ENCODE results near the gene CLIC5.
A peak's percentile ranks its signal among the peaks of the same experiment; 100 is the strongest.

CLIC5 gene

DNA sequence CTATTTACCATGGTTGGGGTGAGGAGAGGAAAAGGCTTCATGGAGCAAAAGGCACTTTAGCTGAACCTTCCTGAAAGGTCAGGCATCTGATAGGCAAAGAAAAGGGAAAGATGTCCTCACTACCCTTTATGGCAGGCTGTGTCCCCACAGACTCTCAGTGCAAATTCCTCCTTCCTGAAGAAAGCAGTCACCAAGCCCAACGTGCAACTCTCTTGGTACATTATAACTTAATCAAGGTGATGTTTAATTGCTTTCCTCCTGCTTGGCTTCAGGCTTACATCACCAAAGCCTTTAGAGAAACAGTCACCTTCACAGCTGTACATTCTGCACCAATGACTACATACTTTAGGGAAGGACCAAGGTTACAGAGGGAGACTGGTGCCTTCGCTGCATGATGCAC, 2.1 kb upstream of the CLIC5 start:
- Histone ChIP-seq H3K79me1 (ENCODE audit: low read length) (no peaks in the 10 kb centered on the region), H2BK5ac (ENCODE audit: low read length) (no peak overlapping the region), H2AK5ac (ENCODE audit: low read length) (no peak overlapping the region), H3K79me2 (ENCODE audit: control insufficient read depth, insufficient read depth, low read length) (no peaks in the 10 kb centered on the region), H3K36me3 (ENCODE audit: control insufficient read depth, insufficient read depth, low read length) (no peaks in the 10 kb centered on the region), H3K23ac (ENCODE audit: low read length) (no peak overlapping the region), H4K5ac (ENCODE audit: low read length) (no peak overlapping the region), H3K4me3 (ENCODE audit: low read length) (no peak overlapping the region), H3K27ac (ENCODE audit: low read depth, low read length) (no peak overlapping the region), H3K9ac (ENCODE audit: low read length) (no peak overlapping the region), H3K18ac (ENCODE audit: low read length) (no peak overlapping the region), H2BK15ac (replicated peaks; ENCODE audit: low read depth) (no peak overlapping the region), H3K4me2 (ENCODE audit: low read length) (no peak overlapping the region), H4K8ac (ENCODE audit: low read depth, low read length) (no peak overlapping the region), H3K4ac (ENCODE audit: low read depth, low read length) (no peak overlapping the region), H3K56ac (ENCODE audit: low read length) (no peak overlapping the region), H2BK120ac (ENCODE audit: low read depth, low read length) (no peak overlapping the region), H3K4me1 (ENCODE audit: control insufficient read depth, low read depth, low read length) (peaks cover 5% of the 10 kb centered on the region), H3K27me3 (ENCODE audit: insufficient read depth, low read length, poor library complexity) (peaks cover 12% of the 10 kb centered on the region)
- no peak for DNase-seq
- no CpG with 5 or more reads among the region's 2 CpGs for WGBS (ENCODE audit: extremely low coverage, insufficient coverage, low lambda C conversion rate)

DNA sequence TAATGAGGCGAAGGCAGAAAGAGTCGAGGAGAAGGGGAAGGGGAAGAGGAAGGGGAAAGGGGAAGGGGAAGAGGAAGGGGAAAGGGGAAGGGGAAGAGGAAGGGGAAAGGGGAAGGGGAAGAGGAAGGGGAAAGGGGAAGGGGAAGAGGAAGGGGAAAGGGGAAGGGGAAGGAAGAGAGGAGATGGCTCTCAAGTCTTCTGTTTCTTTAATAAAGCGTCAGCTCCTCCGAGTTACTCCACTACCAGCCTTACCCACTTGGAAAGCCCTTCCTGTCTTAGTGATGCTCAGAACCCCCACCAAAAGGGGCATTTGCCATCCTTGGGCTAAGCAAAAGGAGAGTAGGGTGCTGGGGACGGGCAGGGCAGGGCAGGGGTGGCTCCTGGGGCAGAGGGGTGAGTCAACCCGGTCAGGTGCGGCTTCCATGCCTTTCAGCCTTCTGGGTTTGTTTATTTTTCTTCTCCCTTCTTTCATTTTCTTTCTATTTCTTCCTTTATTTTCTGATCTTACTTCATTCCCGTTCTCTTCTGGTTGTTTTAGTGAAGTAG, 476 bp upstream of the CLIC5 start:
- no peaks in the 10 kb centered on the region for H3K79me2 ChIP-seq (ENCODE audit: control insufficient read depth, insufficient read depth, low read length)
- H3K56ac ChIP-seq (ENCODE audit: low read length) = no peak overlapping the region
- peaks cover 12% of the 10 kb centered on the region for H3K27me3 ChIP-seq (ENCODE audit: insufficient read depth, low read length, poor library complexity)
- H3K27ac ChIP-seq (ENCODE audit: low read depth, low read length) = no peak overlapping the region
- H3K4me3 ChIP-seq (ENCODE audit: low read length) = no peak overlapping the region
- no peak overlapping the region for H3K4ac ChIP-seq (ENCODE audit: low read depth, low read length)
- no peak overlapping the region for H3K23ac ChIP-seq (ENCODE audit: low read length)
- H2BK15ac ChIP-seq (replicated peaks; ENCODE audit: low read depth) = no peak overlapping the region
- no peak overlapping the region for H4K5ac ChIP-seq (ENCODE audit: low read length)
- no peak for DNase-seq
- no peak overlapping the region for H2BK120ac ChIP-seq (ENCODE audit: low read depth, low read length)
- no CpG with 5 or more reads among the region's 8 CpGs for WGBS (ENCODE audit: extremely low coverage, insufficient coverage, low lambda C conversion rate)
- no peak overlapping the region for H3K9ac ChIP-seq (ENCODE audit: low read length)
- H2AK5ac ChIP-seq (ENCODE audit: low read length) = no peak overlapping the region
- no peaks in the 10 kb centered on the region for H3K36me3 ChIP-seq (ENCODE audit: control insufficient read depth, insufficient read depth, low read length)
- no peak overlapping the region for H4K8ac ChIP-seq (ENCODE audit: low read depth, low read length)
- H3K18ac ChIP-seq (ENCODE audit: low read length) = no peak overlapping the region
- peak overlapping the region; percentile 60 for H3K4me2 ChIP-seq (ENCODE audit: low read length)
- H2BK5ac ChIP-seq (ENCODE audit: low read length) = no peak overlapping the region
- H3K79me1 ChIP-seq (ENCODE audit: low read length) = no peaks in the 10 kb centered on the region
- H3K4me1 ChIP-seq (ENCODE audit: control insufficient read depth, low read depth, low read length) = peaks cover 5% of the 10 kb centered on the region

DNA sequence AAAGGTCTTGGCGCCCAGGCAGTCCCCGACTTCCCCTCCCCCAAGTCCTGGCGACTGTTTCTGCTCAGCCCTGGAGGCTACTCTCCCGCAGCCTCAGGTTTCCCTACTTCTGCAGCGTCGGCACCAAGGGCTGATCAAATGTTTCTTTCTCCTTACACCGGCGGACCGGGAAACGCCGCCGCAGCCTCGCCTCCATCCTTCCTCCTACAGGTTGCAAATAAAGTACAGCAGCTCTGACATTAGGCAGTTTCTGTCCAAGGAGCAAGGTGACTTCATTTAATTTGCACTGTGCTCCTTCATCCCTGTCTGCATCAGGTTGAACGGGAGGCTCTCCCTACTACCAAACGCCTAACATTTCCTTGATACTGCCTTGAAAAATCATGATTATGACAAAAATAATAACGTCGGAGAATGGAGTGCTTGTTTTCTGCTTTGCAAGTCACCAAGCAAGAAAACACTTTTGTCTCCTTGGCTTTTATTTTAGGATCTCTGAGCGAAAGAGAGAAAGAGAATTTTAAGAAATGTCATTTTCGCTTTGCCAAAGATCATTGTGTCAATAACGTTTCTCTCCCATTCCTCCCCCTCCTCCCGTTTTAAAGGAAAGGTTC, 1.0 kb downstream of the CLIC5 start:
- Histone ChIP-seq H2BK120ac (ENCODE audit: low read depth, low read length) (no peak overlapping the region), H3K4ac (ENCODE audit: low read depth, low read length) (no peak overlapping the region), H3K79me2 (ENCODE audit: control insufficient read depth, insufficient read depth, low read length) (no peaks in the 10 kb centered on the region), H3K27me3 (ENCODE audit: insufficient read depth, low read length, poor library complexity) (peaks cover 12% of the 10 kb centered on the region), H3K36me3 (ENCODE audit: control insufficient read depth, insufficient read depth, low read length) (no peaks in the 10 kb centered on the region), H3K4me3 (ENCODE audit: low read length) (no peak overlapping the region), H3K79me1 (ENCODE audit: low read length) (no peaks in the 10 kb centered on the region), H4K5ac (ENCODE audit: low read length) (no peak overlapping the region), H3K9ac (ENCODE audit: low read length) (no peak overlapping the region), H3K4me1 (ENCODE audit: control insufficient read depth, low read depth, low read length) (peaks cover 5% of the 10 kb centered on the region), H4K8ac (ENCODE audit: low read depth, low read length) (no peak overlapping the region), H2BK15ac (replicated peaks; ENCODE audit: low read depth) (no peak overlapping the region), H3K18ac (ENCODE audit: low read length) (no peak overlapping the region), H2AK5ac (ENCODE audit: low read length) (no peak overlapping the region), H2BK5ac (ENCODE audit: low read length) (no peak overlapping the region), H3K27ac (ENCODE audit: low read depth, low read length) (no peak overlapping the region), H3K56ac (ENCODE audit: low read length) (no peak overlapping the region), H3K4me2 (ENCODE audit: low read length) (peak overlapping the region; percentile 60), H3K23ac (ENCODE audit: low read length) (no peak overlapping the region)
- WGBS (ENCODE audit: extremely low coverage, insufficient coverage, low lambda C conversion rate) = no CpG with 5 or more reads among the region's 21 CpGs
- peak; percentile 70 for DNase-seq

DNA sequence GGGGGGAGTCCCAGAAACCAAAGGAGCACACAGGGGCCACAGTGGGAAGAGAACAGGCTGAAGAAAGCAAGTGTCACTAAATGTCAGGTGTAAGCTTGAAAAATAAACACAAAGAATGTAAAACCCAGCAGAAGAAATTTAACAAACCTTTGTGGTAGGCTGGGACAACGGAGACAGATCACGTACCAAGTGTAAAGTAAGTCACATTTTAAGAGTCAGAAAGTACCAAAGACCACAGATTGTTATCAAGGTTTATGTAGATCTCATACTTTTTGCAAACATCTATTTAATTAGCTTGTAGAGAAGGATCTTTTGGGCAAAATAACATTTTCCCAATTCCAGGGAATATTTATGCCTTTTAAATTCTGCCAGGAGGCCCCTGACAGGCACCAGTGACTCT, 1.6 kb downstream of the CLIC5 start:
- Histone ChIP-seq H4K8ac (ENCODE audit: low read depth, low read length) (no peak overlapping the region), H3K27ac (ENCODE audit: low read depth, low read length) (no peak overlapping the region), H3K36me3 (ENCODE audit: control insufficient read depth, insufficient read depth, low read length) (no peaks in the 10 kb centered on the region), H3K4me2 (ENCODE audit: low read length) (no peak overlapping the region), H3K9ac (ENCODE audit: low read length) (no peak overlapping the region), H2BK120ac (ENCODE audit: low read depth, low read length) (no peak overlapping the region), H3K56ac (ENCODE audit: low read length) (no peak overlapping the region), H3K18ac (ENCODE audit: low read length) (peak overlapping the region; percentile 6), H3K4ac (ENCODE audit: low read depth, low read length) (no peak overlapping the region), H3K4me1 (ENCODE audit: control insufficient read depth, low read depth, low read length) (peaks cover 5% of the 10 kb centered on the region), H3K79me2 (ENCODE audit: control insufficient read depth, insufficient read depth, low read length) (no peaks in the 10 kb centered on the region), H3K27me3 (ENCODE audit: insufficient read depth, low read length, poor library complexity) (peaks cover 12% of the 10 kb centered on the region), H3K4me3 (ENCODE audit: low read length) (no peak overlapping the region), H4K5ac (ENCODE audit: low read length) (no peak overlapping the region), H2BK15ac (replicated peaks; ENCODE audit: low read depth) (no peak overlapping the region), H2BK5ac (ENCODE audit: low read length) (no peak overlapping the region), H2AK5ac (ENCODE audit: low read length) (no peak overlapping the region), H3K23ac (ENCODE audit: low read length) (no peak overlapping the region), H3K79me1 (ENCODE audit: low read length) (no peaks in the 10 kb centered on the region)
- WGBS (ENCODE audit: extremely low coverage, insufficient coverage, low lambda C conversion rate) = no CpG with 5 or more reads among the region's 2 CpGs
- no peak for DNase-seq

DNA sequence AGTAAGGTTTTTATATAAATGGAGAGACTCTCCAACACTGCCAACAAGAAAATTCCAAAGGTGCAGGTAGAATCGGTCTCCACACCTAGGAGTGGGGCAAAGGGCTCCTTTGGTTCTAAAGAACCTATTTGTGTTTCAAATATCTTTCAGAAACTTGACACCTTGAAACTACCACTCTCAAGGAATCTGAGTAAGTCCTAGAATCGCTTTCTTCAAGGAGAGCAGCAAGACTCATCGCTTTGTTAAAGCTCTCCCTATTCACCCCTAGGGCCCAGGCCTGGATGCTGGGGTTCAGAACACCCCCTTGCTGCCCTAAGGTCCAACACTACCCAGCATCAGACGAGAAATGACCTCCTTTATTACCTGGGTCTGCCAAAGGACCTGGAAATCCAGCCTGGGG, 2.0 kb downstream of the CLIC5 start:
- no peak overlapping the region for H2AK5ac ChIP-seq (ENCODE audit: low read length)
- H3K4me1 ChIP-seq (ENCODE audit: control insufficient read depth, low read depth, low read length) = peaks cover 5% of the 10 kb centered on the region
- DNase-seq = peak; percentile 6
- no peak overlapping the region for H3K27ac ChIP-seq (ENCODE audit: low read depth, low read length)
- no peak overlapping the region for H2BK15ac ChIP-seq (replicated peaks; ENCODE audit: low read depth)
- no peak overlapping the region for H3K4ac ChIP-seq (ENCODE audit: low read depth, low read length)
- no peaks in the 10 kb centered on the region for H3K36me3 ChIP-seq (ENCODE audit: control insufficient read depth, insufficient read depth, low read length)
- H3K4me2 ChIP-seq (ENCODE audit: low read length) = no peak overlapping the region
- no peaks in the 10 kb centered on the region for H3K79me2 ChIP-seq (ENCODE audit: control insufficient read depth, insufficient read depth, low read length)
- no CpG with 5 or more reads among the region's 4 CpGs for WGBS (ENCODE audit: extremely low coverage, insufficient coverage, low lambda C conversion rate)
- H2BK5ac ChIP-seq (ENCODE audit: low read length) = no peak overlapping the region
- no peak overlapping the region for H3K23ac ChIP-seq (ENCODE audit: low read length)
- no peak overlapping the region for H3K4me3 ChIP-seq (ENCODE audit: low read length)
- no peaks in the 10 kb centered on the region for H3K79me1 ChIP-seq (ENCODE audit: low read length)
- no peak overlapping the region for H4K8ac ChIP-seq (ENCODE audit: low read depth, low read length)
- H3K18ac ChIP-seq (ENCODE audit: low read length) = peak overlapping the region; percentile 6
- H2BK120ac ChIP-seq (ENCODE audit: low read depth, low read length) = no peak overlapping the region
- H3K27me3 ChIP-seq (ENCODE audit: insufficient read depth, low read length, poor library complexity) = peaks cover 12% of the 10 kb centered on the region
- no peak overlapping the region for H4K5ac ChIP-seq (ENCODE audit: low read length)
- no peak overlapping the region for H3K9ac ChIP-seq (ENCODE audit: low read length)
- no peak overlapping the region for H3K56ac ChIP-seq (ENCODE audit: low read length)

DNA sequence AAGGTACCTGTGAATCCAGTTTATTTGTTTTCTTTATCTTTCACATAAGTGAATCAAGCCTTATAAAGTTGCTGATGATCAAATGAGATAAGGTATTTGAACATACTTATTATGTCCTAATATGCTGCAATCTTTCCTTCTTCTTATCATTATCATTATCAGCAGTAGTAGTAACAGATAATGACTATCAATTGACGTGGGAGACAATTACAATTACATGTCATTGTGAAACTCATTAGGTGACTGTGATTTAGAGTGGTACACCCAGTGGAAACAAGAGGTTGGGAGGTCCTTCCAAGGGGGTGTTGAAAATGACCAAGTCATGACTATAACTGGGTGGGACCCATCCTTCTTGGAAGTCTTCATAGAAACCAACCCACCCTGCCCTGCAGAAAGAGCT, 2.8 kb downstream of the CLIC5 start:
- H2BK5ac ChIP-seq (ENCODE audit: low read length) = no peak overlapping the region
- H3K4me2 ChIP-seq (ENCODE audit: low read length) = no peak overlapping the region
- no peaks in the 10 kb centered on the region for H3K79me1 ChIP-seq (ENCODE audit: low read length)
- H3K27ac ChIP-seq (ENCODE audit: low read depth, low read length) = no peak overlapping the region
- no peak overlapping the region for H3K4me3 ChIP-seq (ENCODE audit: low read length)
- H3K4ac ChIP-seq (ENCODE audit: low read depth, low read length) = no peak overlapping the region
- H4K5ac ChIP-seq (ENCODE audit: low read length) = no peak overlapping the region
- H3K27me3 ChIP-seq (ENCODE audit: insufficient read depth, low read length, poor library complexity) = peaks cover 12% of the 10 kb centered on the region
- no peak overlapping the region for H2AK5ac ChIP-seq (ENCODE audit: low read length)
- H3K56ac ChIP-seq (ENCODE audit: low read length) = no peak overlapping the region
- H3K79me2 ChIP-seq (ENCODE audit: control insufficient read depth, insufficient read depth, low read length) = no peaks in the 10 kb centered on the region
- no peak overlapping the region for H4K8ac ChIP-seq (ENCODE audit: low read depth, low read length)
- H3K9ac ChIP-seq (ENCODE audit: low read length) = no peak overlapping the region
- H3K23ac ChIP-seq (ENCODE audit: low read length) = no peak overlapping the region
- no peak overlapping the region for H2BK120ac ChIP-seq (ENCODE audit: low read depth, low read length)
- H3K4me1 ChIP-seq (ENCODE audit: control insufficient read depth, low read depth, low read length) = peaks cover 5% of the 10 kb centered on the region
- no peaks in the 10 kb centered on the region for H3K36me3 ChIP-seq (ENCODE audit: control insufficient read depth, insufficient read depth, low read length)
- peak; percentile 35 for DNase-seq
- no CpG with 5 or more reads among the region's 1 CpG for WGBS (ENCODE audit: extremely low coverage, insufficient coverage, low lambda C conversion rate)
- no peak overlapping the region for H2BK15ac ChIP-seq (replicated peaks; ENCODE audit: low read depth)
- H3K18ac ChIP-seq (ENCODE audit: low read length) = no peak overlapping the region

Data from mesendoderm (in vitro differentiated cells).